NCI-H226 (cell line): Measurements from ENCODE around the gene LCN10.
"Not testable (repeated sequence)": the region's sequence is repeated elsewhere in the genome, so short reads cannot be mapped to it uniquely, and the experiment has no call there.

ENCODE experiments used
- DNase-seq: peaks from one replicate; pipeline ENCODE4 v3.0.0-alpha.2; 2015

Gene LCN10

DNA sequence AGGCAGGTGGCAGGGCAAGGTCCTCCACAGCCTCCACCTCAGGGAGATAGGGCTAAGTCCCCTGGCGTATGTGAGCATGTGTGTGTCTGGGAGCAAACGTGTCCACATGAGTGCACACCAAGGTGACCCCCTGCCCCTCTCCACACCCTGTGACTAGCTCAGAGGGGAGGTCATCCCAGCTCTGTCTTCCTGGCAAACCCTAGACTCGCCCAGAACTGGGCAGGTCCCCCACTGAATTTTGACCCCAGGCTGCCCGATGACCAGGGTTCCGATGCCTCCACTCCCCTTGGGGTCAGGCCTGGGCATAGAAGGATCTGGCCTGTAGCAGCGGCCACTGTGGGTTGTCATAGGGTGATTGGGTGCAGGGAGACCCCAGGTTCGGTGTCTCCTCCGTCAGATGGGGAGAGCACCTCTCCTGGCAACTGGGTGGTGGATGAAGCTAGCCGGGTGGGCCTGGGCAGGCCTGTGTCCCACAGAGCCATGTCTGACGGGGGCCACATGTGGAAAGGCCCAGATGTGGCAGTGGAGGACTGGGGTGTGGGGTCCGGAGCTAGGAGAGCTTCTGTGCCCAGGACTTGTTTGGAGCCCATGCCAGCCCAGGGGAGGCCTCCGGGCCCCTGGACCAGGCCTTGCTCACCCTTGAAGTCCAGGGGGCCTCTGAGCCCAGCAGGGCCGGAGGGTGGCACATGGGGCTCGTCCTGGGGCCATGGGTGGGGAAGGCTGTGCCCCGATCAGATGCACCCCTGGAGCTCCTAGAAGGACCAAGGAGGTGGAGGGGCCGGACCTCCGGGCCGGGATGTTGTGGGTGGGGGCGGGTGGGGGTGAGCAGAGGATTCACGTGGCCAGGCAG, 24.2 kb downstream of the LCN10 start:
- DNase-seq, result no peak

DNA sequence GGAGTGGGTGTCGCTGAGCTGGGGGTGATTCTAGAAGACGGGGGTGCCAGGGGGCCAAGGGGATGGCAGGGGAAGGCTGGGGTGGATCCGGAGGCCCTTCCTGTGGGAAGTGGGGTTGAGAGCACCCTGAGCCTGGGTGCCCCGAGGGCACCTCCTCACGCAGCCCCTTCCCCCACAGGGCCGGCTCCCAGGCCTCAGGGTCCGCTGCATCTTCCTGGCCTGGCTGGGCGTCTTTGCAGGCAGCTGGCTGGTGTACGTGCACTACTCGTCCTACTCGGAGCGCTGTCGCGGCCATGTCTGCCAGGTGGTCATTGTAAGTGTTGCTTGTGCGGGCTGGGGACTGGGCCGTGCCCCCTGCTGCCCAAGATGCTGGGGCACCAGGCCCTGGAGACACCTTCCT, 25.3 kb downstream of the LCN10 start:
- DNase-seq, result no peak

DNA sequence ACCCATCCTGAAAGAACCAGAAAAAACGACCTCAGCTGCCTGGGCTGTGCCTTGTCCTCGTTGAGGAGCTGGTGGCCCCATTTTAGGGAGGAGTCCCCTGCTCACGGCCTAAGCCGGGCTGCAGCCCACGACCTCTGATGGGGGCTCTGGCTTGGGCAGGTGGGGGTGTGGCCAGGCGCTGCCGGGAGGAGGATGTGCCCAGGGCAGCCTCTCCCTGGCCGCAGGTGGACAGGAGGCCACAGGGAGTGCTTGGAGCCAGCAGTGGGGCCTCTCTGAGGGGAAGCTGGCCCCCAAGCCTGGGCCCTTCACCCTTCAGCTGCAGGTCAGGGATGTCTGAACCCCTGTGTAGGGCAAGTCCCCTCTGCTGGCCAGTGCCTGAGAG, 27.9 kb downstream of the LCN10 start:
- no peak for DNase-seq

DNA sequence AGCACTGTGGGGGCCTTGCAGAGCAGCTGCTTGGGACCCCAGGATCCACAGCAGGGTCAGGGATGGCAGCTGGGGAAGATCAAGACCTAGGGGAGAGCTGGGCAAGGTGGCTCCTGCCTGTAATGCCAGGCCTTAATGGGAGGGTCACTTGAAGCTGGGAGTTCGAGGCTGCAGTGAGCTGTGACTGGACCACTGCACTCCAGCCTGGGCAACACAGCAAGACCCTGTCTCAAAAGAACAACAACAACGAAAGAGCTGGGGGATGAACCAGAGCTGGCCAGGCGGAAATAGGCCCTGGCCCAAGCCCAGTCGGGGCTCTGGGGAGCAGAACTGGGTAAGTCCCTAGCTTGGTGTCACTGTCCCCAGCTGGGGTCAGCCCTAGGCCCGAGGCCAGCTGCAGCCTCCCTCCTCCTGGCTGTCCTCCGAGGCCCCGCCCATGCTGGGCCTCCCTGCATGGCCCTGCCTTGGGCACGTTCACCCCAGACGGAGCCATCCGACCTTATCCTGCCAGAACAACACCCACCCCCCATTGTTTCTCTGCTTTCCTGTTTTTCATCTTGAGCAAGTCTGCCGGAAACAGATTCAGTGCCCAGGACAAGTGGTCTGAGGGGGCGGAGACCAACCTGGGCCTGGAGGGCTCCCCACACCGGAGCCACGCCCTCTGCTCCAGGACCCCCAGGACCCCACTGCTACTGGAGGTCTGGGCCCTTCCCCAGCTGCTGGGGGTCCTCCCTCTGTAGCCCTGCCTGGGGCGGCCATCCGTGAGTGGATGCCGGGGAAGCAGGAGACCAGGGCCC, 28.4 kb downstream of the LCN10 start:
- no peak for DNase-seq

DNA sequence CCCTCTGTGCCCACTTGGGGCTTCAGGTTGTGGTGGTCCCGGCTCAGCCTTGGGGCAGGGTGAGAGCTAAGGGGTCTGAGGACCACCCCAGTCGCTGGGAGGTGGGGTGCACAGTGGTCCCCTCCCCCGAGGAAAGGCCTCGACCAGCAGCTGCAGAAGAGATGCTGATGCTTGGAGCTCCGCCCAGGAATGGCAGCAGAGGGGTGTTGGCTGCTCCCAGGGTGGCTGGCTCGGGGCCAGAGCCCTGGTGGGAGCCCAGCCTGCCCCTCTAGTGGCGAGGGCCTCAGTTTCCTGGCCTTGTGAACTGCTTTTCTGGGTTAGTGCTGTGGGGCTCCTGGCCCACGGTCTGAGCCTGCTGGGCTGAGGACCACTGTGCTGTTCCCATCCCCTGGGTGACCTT, 29.2 kb downstream of the LCN10 start:
- DNase-seq, result no peak

DNA sequence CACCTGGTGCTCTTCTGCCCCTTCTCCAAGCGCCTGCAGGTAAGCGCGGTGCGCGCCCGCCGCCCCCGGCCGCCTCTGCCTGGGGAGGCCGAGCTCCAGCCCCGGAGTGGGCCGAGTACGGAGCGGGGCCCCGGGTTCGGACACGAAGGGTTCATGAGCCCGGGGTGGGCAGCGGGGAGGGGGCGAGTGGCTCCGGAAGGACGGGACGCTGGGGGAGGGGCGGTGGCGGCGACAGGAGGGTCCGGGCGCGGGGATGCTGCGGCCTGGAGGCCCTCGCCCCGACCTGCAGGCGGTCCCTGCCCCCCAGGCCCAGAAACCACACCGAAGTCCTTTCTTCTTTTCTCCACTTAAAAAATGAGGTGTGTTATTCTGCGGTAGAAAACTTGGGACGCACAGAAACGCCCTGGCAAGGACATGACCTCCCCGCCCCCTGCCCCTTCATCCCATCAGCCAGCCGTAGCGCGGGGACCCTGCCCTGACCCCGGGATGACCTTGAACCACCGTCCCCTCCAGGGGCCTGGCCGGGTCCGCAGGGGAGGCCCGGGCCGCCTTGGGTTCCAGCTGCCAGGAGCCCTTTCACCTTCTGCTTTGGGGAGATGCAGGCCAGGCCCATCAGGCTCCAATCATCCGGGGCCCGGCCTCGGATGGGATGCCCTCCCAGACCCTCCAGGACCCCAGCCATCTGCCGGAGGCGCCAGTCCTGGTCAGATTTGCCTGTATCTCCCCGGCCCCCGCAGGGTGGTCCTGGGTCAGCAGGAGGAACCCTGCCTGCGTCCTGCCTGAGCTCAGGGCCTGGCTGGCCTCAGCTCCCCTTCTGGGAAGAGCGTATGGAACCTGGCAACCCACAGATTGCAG, 29.8 kb downstream of the LCN10 start:
- no peak for DNase-seq

DNA sequence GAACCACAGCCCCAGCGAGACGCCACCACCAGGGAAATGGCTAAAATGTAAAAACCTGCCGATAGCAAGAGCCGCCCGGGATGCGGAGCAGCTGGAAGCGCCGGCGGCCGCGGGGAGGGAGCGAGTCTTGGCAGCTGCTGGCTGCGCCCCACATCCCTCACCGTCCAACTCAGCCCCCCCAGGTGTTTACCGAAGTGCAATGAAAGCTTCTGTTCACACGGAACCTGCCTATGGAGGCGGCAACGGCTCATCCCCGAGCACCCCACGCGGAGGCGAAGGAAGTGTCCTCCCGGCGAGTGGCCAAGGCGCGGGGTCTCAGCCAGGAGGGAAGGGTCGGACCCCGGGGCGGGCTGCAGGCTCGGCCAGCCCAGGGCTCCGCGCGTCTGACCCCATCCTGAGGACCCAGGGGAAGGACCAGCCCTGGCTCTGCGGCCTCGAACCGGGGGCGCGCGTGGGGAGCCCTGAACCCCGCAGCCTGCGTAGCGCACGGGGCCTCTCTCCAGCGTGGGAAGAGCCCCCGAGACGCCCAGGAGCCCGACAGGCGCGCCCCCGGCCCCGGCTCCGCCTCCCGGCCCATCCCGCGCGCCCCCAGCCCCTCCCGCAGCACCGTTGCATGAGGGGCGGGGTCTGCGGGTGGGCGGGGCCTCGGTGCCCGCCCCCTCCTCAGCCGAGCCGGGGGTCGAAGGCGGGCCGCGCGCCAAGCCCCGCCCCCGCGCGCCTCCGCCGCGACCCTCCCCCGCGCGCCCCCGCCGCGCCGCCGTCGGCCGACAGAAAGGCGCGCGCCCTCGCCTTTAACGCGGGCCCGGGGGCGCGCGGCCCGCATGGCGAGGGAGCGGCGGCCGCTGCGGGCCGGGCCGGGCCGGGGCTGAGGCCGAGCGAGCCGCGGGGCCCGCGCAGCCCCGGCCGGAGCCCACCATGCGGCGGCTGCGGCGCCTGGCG, 30.7 kb downstream of the LCN10 start, which contains the start of gene DIPK1B:
Gene DIPK1B (plus strand): TSS at position 822 of the 939 bp plus-strand sequence. CDS start 94 bp downstream, at position 916.
- no peak for DNase-seq

DNA sequence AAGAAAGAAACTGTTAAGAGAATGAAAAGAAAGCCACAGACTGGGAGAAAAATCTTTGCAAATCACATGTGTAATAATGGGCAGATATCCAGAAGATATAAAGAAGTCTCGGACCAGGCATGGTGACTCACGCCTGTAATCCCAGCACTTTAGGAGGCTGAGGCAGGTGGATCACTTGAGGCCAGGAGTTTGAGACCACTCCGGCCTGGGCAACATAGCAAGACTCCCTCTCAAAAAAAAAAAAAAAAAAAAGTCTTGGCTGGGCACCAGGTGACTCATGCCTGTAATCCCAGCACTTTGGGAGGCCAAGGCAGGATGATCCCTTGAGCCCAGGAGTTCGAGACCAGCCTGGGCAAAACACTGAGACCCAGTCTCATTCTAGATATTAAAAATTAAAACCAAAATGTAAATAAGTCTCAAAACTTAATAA, 31.5 kb downstream of the LCN10 start:
- not testable (repeated sequence) for DNase-seq

DNA sequence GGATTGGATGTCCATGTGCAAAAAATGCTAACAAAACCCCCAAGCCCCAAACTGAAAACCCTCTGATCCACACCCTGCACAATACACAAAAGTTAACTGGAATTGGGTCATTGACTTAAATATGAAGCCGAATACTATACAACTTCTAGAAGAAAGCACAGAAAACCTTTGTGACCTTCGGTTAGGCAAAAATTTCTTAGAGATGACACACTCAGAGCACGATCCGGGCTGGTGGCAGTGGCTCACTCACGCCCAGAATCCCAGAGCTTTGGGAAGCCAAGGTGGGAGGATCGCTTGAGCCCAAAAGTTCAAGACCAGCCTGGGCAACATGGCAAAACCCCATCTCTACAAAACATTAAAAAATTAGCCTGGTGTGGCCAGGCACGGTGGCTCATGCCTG, 32.2 kb downstream of the LCN10 start:
- no peak for DNase-seq

DNA sequence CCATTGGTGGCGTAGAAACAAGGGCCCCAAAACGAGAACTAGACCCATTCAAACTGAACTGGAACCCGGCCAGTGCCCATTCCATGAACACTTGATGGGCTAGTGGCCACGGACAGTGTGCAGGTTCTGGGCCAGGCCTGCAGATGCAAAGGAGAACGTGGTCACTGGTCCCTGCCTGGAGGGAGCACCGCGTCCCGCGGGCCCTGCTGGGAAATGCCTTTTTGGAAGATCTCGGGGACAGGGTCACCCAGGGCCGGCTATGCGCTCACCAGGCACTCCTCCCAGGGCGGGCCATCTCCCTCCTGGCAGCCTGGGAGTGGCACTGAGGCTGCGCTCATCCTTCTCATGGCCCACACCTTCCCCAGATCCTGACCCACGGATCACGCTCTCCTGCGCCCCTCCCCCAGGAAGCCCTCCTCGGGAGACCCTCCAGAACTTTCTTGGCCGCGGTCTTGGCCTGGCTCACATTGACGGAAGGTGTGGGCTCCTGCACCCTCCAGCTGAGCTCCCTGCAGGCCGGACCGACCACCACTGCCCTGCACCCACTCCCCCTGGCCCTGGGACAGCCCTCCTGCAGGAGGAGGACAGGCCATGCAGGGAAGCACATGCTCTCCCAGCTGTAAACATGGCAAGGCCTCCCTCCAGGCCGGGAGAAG, 33.2 kb downstream of the LCN10 start:
- no peak for DNase-seq

DNA sequence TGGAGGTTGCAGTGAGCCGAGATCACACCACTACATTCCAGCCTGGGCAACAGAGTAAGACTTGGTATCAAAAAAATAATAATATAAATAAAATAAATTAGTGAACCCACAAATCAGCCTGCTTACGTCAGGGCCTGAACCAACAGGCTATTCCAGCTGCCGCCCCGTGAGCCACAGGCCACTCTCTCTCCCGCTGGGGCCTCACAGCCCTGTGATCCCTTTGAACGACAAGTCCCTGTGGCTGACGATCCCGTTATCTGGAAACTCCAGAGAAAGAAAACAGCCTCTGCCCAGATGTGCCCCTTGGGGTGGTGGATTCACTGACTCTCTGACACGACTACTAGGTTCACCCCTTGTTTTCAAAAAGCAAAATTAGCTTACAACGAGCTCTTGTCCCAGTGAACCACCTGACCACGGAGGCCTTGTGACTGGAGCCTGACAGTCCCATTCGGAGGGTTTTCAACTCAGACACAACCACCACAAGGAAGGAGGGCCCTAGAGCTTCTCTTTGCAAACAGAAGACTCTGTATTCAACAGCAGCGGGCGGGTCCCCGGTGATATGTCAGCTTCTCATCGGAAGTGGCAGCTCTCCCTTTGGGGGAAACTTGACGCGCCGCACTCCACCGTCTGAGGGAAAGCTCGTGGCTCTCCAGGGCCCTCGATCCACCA, 34.8 kb downstream of the LCN10 start:
- no peak for DNase-seq

DNA sequence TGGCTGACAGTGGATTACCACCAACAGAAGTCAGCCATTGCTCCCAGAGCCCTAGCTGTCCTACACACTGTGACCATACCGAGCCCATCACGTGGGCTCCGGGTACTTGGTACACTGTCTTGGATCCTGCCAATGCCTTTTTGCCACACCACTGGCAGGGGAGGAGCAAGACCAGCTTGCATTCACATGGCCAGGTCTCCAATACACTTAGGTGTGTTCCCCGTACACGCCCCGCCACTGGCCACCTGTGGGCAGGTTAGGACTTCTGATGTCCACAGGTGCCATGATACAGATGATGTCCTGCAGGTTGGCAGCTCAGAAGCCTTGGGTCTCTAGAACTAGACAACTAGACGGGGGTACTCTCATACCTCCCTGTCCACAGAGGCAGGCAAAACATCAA, 35.7 kb downstream of the LCN10 start:
- DNase-seq, result no peak

DNA sequence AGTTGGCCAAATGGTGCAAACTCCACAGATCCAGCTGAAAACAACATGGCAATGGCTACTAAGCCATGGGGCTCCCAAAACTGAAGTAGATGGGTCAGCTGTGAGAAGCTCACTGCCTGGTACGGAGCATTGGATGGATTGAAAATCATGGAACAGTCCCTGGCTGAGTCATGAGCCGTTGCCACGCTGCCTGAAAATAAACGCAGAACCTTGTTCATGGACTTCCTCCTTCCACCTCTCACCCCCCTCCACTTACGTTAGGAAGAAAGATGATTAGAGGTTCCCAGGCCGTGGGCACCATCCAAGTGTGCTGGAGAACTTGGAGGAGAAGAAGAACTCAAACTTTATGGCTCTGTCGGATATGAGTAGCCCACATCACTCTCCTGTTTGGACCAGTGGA, 37.2 kb downstream of the LCN10 start:
- no peak for DNase-seq

DNA sequence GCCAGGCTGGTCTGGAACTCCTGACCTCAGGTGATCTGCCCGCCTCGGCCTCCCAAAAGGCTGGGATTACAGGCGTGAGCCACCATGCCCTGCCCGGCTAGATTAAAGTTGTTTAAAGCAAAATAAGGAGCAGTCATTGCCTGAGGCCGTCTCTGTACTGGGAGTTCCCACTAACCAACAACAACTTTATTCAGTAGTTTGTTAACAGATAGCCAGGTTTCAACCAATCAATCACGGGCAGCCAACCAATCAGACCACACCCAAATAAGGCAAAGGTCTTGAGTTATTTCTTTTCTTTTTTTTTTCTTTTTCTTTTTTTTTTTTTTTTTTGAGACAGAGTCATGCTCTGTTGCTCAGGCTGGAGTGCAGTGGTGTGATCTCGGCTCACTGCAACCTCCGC, 38.0 kb downstream of the LCN10 start:
- DNase-seq, result not testable (repeated sequence)

DNA sequence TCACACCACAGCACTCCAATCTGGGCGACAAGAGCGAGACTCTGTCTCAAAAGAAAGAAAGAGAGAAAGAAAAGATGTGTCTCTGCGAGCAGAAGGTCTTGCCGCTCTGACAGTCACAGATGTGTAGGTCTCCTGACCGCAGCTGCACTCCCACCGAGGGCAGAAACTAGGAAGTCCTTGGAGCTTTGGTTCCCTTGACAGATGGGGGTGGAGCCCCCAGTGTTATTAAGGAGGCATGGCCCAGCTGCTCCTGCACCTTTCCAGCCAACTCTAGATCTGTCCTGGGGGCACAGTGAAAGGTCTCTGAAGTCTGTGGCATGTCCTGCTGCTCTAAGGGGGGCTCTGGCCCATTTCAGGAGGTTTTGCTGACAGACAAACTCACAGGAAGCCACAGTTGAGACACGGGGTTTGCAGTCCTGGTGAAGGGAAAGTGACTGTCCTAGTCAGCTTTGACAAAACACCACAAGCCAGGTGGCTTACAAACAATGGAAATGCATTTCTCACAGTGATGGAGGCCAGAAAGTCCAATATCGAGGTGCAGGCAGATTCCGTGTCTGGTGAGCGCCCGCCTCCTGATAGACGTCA, 39.4 kb downstream of the LCN10 start:
- DNase-seq, result no peak

DNA sequence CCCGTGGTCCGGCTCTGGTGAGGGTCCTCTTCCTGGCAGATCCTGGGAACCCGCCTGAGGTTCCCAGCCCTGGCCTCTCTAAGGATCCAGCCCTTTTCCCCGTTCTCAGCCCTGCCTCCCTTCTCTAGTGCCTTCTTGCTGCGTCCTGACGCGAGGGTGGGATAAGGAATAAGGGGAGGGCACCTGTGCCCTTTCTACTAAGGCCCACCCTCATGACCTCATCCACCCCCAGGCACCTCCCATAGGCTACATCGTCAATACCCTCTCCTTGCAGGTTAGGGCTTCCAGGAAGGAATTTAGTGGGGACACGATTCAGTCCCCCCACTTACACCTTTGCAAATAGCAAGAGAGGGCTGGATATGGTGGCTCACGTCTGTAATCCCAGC, 41.1 kb downstream of the LCN10 start:
- no peak for DNase-seq

DNA sequence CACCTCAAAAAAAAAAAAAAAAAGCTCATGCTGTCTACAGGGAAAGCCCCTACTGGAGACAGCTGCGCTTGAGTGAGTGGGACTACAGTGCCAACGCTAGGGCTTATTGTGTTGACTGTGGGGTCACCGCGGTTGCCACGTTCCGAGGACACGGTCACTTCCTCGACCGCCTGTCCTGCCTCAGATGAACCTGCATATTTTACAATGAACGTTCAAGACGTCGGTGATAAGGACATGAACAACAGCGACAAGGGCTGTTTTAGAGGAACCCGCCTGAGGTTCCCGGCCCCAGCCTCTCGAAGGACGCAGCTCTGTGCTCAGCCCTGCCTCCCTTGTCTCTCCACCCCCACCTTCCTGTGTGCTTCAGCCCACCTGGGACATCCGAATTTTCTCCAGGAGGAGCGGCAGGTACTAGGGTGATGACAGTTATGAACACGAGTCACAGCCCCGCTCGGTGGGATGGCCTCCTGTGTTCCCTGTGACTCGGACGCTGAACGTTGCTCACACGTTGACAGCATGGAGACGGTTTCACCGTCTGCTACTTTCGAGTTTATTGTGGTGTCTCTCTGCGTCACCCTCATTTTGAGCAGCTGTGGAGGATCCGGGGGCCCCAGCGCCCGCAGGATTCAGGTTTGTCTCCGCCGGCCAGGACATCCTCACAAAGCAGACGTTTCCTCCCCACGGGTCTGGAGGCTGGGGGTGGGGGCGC, 41.6 kb downstream of the LCN10 start:
- DNase-seq, result no peak

DNA sequence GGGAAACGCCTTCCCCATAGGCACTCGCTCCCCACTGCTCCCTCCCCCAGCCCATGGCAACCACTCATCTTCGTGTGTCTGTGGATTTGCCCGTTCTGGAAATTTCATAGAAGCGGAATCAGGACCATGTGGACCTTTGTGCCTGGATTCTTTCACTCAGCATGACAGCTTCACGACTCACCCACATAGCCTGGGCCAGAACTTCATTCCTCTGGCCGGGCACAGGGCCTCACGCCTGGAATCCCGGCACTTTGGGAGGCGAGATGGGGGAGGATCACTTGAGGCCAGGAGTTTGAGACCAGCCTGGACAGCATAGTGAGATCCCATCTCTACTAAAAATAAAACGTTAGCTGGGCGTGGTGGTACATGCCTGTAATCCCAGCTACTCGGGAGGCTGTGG, 42.4 kb downstream of the LCN10 start:
- DNase-seq, result peak; percentile 46

DNA sequence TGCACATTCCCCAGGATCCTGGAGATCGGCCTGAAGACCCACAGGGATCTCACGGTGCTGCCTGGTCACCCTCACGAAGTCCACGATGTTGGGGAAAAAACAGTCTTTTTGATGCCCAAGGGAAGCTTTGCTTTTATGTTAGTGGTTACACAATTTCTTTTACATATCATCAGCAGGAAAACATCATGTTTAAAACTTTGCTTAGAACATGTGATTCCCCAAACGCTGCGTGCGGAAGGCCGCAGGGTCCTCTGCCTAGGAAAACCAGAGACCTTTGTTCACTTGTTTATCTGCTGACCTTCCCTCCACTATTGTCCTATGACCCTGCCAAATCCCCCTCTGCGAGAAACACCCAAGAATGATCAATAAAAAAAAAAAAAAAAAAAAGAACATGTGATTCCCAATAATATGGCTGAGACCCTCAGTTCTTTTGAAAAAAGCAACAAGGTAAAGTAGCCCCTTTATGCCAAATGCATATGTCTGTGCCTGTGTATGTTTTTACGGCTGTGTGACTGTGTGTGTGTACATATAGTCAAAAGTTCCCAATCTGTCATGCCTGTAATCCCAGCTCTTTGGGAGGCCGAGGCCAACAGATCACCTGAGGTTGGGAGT, 44.0 kb downstream of the LCN10 start:
- no peak for DNase-seq
